Measurements from ENCODE around the gene CFAP20.

CFAP20 gene

DNA sequence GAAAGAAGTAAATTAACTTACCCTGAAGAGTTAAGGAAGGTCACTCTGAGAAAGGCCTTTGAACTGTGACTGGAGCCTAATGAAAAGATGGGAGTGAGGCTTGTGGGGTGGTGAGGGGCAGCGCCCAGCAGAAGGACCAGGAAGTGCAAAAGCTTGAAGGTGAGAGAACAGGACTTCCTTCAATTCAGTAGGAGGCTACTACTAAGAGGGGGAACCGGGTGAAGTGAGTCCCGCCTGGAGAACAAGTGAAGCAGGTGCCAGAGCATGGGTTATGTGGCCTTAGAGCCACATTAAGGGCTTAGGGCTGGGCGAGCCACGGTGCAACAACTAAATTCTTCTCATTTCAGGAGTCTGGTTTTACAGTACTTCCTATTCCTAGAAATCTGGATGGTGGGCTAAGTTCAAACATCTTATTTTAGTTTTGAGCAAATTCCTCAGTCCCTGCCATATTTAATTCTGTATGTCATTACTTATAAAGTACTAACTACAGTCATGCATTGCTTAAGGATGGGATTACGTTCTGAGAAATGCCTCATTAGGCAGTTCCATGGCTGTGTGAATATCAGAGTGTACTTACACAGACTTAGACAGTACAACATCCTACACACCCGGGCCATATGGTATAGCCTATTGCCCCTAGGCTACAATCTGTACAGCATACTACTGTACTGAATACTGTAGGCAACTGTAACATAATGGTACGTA, 5.1 kb downstream of the CFAP20 start:
- TF ChIP-seq TARDBP (IDR thresholded peaks at IDR 0.05) (no peak), FOXA1 (IDR thresholded peaks at IDR 0.05) (no peak)
- POLR2A ChIA-PET = no interaction called here
- CTCF ChIA-PET = no interaction called here
- no peak for DNase-seq (ENCODE audit: extremely low spot score)

- POLR2A ChIA-PET = interaction anchor here (0.7 to 1.8 kb wide), 3 partner anchors 8 to 95 kb away, joined by 3 to 10 read pairs (median 5); partner anchors contain the start of genes CFAP20 and MMP15
- no peak for DNase-seq (ENCODE audit: extremely low spot score)
- CTCF ChIA-PET = interaction anchor here (0.6 to 2.4 kb wide), 10 partner anchors 9 to 107 kb away, joined by 3 to 12 read pairs (median 4); no protein-coding TSS in a partner anchor
- no peak for TF ChIP-seq ELF4 (IDR thresholded peaks at IDR 0.05)
These were observed 8.0 kb downstream of the CFAP20 start for GRCh38 chr16:58121132-58121531.

DNA sequence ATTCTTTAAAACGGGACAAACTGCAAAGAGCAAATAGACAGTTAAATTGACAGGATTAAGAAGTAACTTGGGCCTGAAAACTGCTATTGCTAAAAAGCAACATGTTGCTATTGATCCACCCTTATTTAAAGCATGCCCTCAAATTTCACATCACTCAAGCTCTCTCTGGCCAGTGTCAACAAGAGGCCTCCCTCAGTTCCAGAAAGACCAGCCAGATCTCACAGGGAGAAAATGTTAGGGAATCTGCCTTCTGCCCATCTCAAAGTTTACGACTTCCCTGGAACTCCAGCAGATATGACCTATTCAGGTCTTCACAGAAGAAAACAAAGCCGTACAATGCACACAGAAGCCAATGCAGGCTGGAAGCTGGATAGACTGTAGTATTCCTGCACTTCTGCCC, 8.9 kb downstream of the CFAP20 start:
- ChIA-PET CTCF (interaction anchor here (1.1 to 2.4 kb wide), 4 partner anchors 13 to 93 kb away, joined by 3 to 10 read pairs (median 6); no protein-coding TSS in a partner anchor), POLR2A (interaction anchor here (1.8 kb wide), 1 partner anchor 9 kb away, joined by 10 read pairs; the partner anchor contains the start of gene CFAP20)
- no peak for DNase-seq (ENCODE audit: extremely low spot score)
- no peak for TF ChIP-seq FOXM1 (IDR thresholded peaks at IDR 0.05; ENCODE audit: borderline replicate concordance)
- TF ChIP-seq FOXA1 (IDR thresholded peaks at IDR 0.05) = no peak
- TF ChIP-seq BHLHE40 (IDR thresholded peaks at IDR 0.05; ENCODE audit: borderline replicate concordance) = no peak
- TF ChIP-seq LEF1 (IDR thresholded peaks at IDR 0.05; ENCODE audit: borderline replicate concordance) = no peak
- no peak for TF ChIP-seq SP1 (IDR thresholded peaks at IDR 0.05)

DNA sequence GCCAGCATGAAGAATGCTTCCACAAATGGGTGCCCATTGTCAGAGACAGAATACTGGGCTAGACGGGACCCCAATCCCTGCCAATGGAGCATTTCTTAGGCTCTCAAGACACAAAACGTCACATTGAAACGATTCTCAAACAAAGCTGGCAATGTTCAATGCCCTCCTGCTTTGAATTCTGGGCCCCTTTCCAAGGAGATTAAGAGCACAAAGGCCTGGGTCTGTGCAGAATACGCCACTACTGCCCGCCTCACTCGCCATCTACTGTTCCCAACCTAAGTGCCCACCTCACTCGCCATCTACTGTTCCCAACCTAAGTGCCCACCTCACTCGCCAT, 9.7 kb downstream of the CFAP20 start:
- DNase-seq (ENCODE audit: extremely low spot score) = no peak
- TF ChIP-seq PKNOX1 (IDR thresholded peaks at IDR 0.05) = no peak
- no peak for TF ChIP-seq FOXK2 (IDR thresholded peaks at IDR 0.05)
- no peak for TF ChIP-seq HDGF (IDR thresholded peaks at IDR 0.05; ENCODE audit: borderline replicate concordance)
- no peak for TF ChIP-seq ARNT (IDR thresholded peaks at IDR 0.05)
- no peak for TF ChIP-seq ELF4 (IDR thresholded peaks at IDR 0.05)
- TF ChIP-seq BHLHE40 (IDR thresholded peaks at IDR 0.05; ENCODE audit: borderline replicate concordance) = no peak
- TF ChIP-seq LEF1 (IDR thresholded peaks at IDR 0.05; ENCODE audit: borderline replicate concordance) = no peak
- TF ChIP-seq TARDBP (IDR thresholded peaks at IDR 0.05) = no peak
- TF ChIP-seq SUZ12 (IDR thresholded peaks at IDR 0.05) = no peak
- no peak for TF ChIP-seq FOXM1 (IDR thresholded peaks at IDR 0.05; ENCODE audit: borderline replicate concordance)
- no peak for TF ChIP-seq SP1 (IDR thresholded peaks at IDR 0.05)
- TF ChIP-seq NFRKB (IDR thresholded peaks at IDR 0.05) = no peak
- CTCF ChIA-PET = interaction anchor here (1.1 kb wide), 1 partner anchor 35 kb away, joined by 3 read pairs; no protein-coding TSS in a partner anchor
- POLR2A ChIA-PET = interaction anchor here (0.6 to 1.9 kb wide), 2 partner anchors 10 to 589 kb away, joined by 3 to 8 read pairs; partner anchors contain the start of gene CFAP20

DNA sequence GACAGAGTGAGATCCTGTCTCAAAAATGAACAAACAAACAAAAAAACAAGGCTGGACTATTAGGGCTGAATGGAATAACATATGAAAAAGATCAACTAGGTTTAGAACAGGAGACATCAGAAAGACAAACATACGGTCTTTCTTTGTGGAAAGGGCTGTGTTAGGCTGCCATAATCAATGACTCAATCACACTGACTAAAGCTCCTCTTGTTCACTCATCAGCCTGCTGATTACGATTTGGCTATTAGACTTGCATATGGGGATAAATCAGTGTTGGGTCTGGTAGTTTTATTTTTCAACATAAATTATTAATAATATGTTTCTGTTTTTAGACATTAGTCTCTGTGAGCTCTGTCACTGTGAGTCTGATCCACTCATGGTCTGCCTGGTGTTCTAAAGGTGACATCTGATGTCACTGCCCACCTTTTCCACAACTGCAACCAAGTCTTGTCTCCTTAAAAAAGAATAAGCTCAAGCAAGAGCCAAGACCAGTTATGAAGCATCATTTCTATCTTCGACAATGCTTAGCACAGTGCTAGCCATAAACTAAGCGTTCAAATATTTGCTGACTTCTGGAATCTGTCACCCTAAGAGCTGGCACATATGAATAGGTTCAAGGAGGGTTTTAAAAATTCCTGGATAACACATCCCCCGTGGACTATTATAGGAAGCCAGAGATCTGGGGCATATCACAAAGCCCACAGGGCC, 10.2 kb downstream of the CFAP20 start:
- DNase-seq (ENCODE audit: extremely low spot score) = no peak
- ChIA-PET POLR2A (interaction anchor here (0.6 to 1.9 kb wide), 2 partner anchors 10 to 590 kb away, joined by 3 to 8 read pairs; partner anchors contain the start of gene CFAP20), CTCF (interaction anchor here (1.0 kb wide), 1 partner anchor 8 kb away, joined by 3 read pairs; no protein-coding TSS in a partner anchor)
- no peak for TF ChIP-seq SP1 (IDR thresholded peaks at IDR 0.05)
- TF ChIP-seq TARDBP (IDR thresholded peaks at IDR 0.05) = no peak
- no peak for TF ChIP-seq HDGF (IDR thresholded peaks at IDR 0.05; ENCODE audit: borderline replicate concordance)
- TF ChIP-seq ELF4 (IDR thresholded peaks at IDR 0.05) = no peak
- no peak for TF ChIP-seq ARNT (IDR thresholded peaks at IDR 0.05)
- no peak for TF ChIP-seq ZNF384 (IDR thresholded peaks at IDR 0.05)
- TF ChIP-seq L3MBTL2 (conservative IDR thresholded peaks at IDR 0.05) = no peak

DNA sequence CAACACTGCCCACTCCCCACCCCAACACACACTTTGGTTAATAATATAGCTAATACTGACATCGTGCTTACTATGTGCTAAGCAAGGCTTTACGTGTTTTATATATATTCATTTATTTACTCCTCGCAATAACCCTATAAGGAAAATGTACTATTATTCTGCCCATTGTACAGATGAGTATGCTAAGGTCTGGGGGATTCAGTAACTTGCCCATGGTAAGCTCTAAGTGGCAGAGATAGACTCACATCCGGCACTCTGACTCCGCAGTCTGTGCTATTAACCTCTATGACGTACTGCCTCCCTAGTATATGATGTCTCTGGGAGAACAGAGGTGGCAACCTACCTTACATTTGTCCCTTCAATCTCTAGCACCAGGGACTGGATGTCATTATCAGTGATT, 12.7 kb downstream of the CFAP20 start:
- CTCF ChIA-PET = no interaction called here
- POLR2A ChIA-PET = no interaction called here
- TF ChIP-seq ELF4 (IDR thresholded peaks at IDR 0.05) (no peak), FOXM1 (IDR thresholded peaks at IDR 0.05; ENCODE audit: borderline replicate concordance) (no peak), NFRKB (IDR thresholded peaks at IDR 0.05) (no peak), ARNT (IDR thresholded peaks at IDR 0.05) (no peak), FOXK2 (IDR thresholded peaks at IDR 0.05) (no peak), LEF1 (IDR thresholded peaks at IDR 0.05; ENCODE audit: borderline replicate concordance) (no peak), L3MBTL2 (conservative IDR thresholded peaks at IDR 0.05) (no peak), SUZ12 (IDR thresholded peaks at IDR 0.05) (no peak), ZNF384 (IDR thresholded peaks at IDR 0.05) (no peak), FOXA1 (IDR thresholded peaks at IDR 0.05) (no peak)
- no peak for DNase-seq (ENCODE audit: extremely low spot score)

GRCh38 chr16:58116081-58116480, 13.1 kb downstream of the CFAP20 start:
- TF ChIP-seq SP1 (IDR thresholded peaks at IDR 0.05) (no peak), LEF1 (IDR thresholded peaks at IDR 0.05; ENCODE audit: borderline replicate concordance) (no peak), BHLHE40 (IDR thresholded peaks at IDR 0.05; ENCODE audit: borderline replicate concordance) (no peak), NFRKB (IDR thresholded peaks at IDR 0.05) (no peak), FOXA1 (IDR thresholded peaks at IDR 0.05) (no peak), ZNF384 (IDR thresholded peaks at IDR 0.05) (no peak), HDGF (IDR thresholded peaks at IDR 0.05; ENCODE audit: borderline replicate concordance) (no peak), TARDBP (IDR thresholded peaks at IDR 0.05) (no peak), L3MBTL2 (conservative IDR thresholded peaks at IDR 0.05) (no peak), PKNOX1 (IDR thresholded peaks at IDR 0.05) (no peak)
- CTCF ChIA-PET = no interaction called here
- POLR2A ChIA-PET = no interaction called here

More at GRCh38 chr16:58116081-58116480, 13.1 kb downstream of the CFAP20 start:
- DNase-seq (ENCODE audit: extremely low spot score) = no peak
